OCI-LY3 (cell line): Measurements from ENCODE around the gene MICU1.

Experiments used
- EZH2phosphoT487 ChIP-seq: fragments of 200-600 bp; shearing (Covaris generic); IDR thresholded peaks from 2 replicates; pipeline ENCODE4 v1.6.1; 2018; ENCODE audit warnings: antibody characterized with exemption, mixed run types, low read depth
- TF ChIP-seq, protein P1 (sequence below): fragments of 200-600, 300-600 bp; sonication (generic); IDR thresholded peaks from 2 replicates; pipeline ENCODE4 v1.5.1; 2014; ENCODE audit warnings: antibody characterized with exemption, low read length, low read depth

DNA sequence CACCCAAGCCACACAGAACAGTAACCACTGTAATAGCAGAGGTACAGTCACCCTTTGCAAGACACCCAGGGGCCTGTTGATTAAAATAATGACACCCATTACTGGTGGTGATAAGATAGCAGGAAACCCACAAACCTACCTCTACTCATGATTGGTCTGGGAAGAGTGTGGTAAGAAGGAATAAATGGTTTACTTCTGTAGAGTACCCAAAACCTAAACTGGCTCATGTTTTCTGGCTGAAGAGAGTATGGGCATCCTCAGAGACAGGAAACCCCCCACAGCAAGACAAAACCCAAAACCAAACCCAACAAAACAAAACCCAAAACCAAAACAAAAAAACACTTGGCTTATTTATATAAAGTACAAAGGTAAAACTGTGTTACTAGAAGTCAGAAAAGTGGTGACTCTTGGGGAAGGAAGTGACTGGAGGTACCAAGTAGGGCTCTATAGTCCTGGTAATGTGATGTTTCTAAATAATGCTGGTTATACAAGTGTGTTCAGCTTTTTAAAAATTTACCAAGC lies 255.6 kb downstream of the MICU1 start:
- TF ChIP-seq, protein P1, sequence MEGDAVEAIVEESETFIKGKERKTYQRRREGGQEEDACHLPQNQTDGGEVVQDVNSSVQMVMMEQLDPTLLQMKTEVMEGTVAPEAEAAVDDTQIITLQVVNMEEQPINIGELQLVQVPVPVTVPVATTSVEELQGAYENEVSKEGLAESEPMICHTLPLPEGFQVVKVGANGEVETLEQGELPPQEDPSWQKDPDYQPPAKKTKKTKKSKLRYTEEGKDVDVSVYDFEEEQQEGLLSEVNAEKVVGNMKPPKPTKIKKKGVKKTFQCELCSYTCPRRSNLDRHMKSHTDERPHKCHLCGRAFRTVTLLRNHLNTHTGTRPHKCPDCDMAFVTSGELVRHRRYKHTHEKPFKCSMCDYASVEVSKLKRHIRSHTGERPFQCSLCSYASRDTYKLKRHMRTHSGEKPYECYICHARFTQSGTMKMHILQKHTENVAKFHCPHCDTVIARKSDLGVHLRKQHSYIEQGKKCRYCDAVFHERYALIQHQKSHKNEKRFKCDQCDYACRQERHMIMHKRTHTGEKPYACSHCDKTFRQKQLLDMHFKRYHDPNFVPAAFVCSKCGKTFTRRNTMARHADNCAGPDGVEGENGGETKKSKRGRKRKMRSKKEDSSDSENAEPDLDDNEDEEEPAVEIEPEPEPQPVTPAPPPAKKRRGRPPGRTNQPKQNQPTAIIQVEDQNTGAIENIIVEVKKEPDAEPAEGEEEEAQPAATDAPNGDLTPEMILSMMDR = no peak
- TF ChIP-seq EZH2phosphoT487 = no peak
